Measurements from ENCODE around the gene MED29. TPM values are rescaled to one million over a fixed set of nuclear protein-coding genes. Genes with fewer than 3 reads are reported as not detected.

The MED29 gene
- polyA plus RNA-seq, 2 of the 4 experiments (the other 2 are of a cell fraction), result 47.7 to 57.5 TPM

DNA sequence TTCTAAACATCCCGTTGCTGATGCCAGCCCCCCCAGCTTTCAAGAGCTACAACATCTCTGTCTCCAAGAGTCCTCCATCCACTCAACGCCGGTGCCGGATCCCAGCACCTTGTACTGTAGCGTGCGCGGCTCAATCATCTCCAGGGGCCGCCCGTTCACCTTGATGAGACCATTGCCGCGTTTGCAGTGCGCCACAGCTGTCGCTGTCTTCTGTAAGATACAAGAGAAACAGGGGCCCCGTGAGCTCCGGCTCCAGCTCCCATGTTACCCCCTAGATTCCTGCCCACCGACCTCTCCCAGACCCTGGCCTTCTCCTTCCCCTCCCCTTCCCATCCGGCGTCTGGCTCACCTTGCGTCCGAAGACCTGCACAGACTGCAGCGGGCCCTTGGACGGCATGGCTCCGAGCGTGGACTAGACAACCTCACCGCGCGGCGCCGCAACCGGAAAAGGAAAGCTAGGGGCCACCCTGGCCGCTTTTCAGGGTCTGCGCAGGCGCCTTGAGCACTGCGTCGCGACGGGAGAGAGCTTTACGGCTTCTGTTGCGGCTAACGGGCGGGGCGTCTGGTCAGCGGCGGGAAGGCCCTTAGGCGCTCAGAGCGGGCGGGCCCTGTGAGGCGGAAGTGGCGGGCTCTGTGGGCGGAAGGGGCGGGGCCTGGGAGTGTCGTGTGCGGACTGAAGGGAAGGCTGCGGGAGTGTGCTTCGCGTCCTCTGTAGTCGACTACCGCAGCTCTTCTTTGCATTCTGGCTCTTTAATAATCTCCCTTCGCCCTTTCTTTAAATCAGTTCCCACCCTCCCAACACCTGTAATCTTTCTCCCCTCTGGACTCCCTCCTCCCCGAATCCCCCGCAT, 44.5 kb downstream of the MED29 start, which contains the start of gene RPS16 (continued):
- peak; percentile 98 for TF ChIP-seq MYC (IDR thresholded peaks at IDR 0.05; ENCODE audit: borderline replicate concordance, low read length)
- TF ChIP-seq EHMT2 (IDR thresholded peaks at IDR 0.05; ENCODE audit: low read depth), result no peak
- TF ChIP-seq EHF (CRISPR knock-in tag; IDR thresholded peaks at IDR 0.05), result peak; percentile 89
- peak; percentile 97 for TF ChIP-seq PHF8 (IDR thresholded peaks at IDR 0.05; ENCODE audit: borderline replicate concordance, low read depth)
- TF ChIP-seq, protein P1, sequence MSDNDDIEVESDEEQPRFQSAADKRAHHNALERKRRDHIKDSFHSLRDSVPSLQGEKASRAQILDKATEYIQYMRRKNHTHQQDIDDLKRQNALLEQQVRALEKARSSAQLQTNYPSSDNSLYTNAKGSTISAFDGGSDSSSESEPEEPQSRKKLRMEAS (IDR thresholded peaks at IDR 0.05), result peak; percentile 99
- TF ChIP-seq, protein P2, sequence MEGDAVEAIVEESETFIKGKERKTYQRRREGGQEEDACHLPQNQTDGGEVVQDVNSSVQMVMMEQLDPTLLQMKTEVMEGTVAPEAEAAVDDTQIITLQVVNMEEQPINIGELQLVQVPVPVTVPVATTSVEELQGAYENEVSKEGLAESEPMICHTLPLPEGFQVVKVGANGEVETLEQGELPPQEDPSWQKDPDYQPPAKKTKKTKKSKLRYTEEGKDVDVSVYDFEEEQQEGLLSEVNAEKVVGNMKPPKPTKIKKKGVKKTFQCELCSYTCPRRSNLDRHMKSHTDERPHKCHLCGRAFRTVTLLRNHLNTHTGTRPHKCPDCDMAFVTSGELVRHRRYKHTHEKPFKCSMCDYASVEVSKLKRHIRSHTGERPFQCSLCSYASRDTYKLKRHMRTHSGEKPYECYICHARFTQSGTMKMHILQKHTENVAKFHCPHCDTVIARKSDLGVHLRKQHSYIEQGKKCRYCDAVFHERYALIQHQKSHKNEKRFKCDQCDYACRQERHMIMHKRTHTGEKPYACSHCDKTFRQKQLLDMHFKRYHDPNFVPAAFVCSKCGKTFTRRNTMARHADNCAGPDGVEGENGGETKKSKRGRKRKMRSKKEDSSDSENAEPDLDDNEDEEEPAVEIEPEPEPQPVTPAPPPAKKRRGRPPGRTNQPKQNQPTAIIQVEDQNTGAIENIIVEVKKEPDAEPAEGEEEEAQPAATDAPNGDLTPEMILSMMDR (IDR thresholded peaks at IDR 0.05), result no peak
- no peak for TF ChIP-seq MAFK (IDR thresholded peaks at IDR 0.05; ENCODE audit: partially characterized antibody)
- peak; percentile 99 to 100 for TF ChIP-seq JUN (IDR thresholded peaks at IDR 0.05)
- no peak for TF ChIP-seq HEYL (CRISPR knock-in tag; IDR thresholded peaks at IDR 0.05)
- TF ChIP-seq MAZ (IDR thresholded peaks at IDR 0.05; ENCODE audit: borderline replicate concordance, low read depth, low read length), result 0 out of 2 replicates have a peak, but pooled peaks have one; percentile 60

DNA sequence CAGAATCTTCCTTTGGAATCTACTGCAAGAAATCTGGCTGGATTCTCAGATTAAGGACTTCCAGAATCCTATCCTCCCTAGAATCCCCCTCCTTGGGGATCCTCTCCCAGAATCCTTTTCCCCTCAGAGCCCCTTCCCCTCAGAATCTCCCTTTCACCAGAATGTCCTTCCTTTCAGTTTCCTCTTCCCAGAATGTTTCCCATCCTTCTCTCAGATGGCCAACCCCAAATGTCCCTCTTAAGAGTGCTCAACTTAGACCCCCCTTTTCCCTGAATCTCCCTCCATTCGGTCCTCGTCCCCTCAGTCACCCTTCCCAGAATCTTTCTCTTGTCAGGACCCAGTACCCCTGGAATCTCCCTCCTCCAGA, 45.2 kb downstream of the MED29 start:
- Histone ChIP-seq H3K4me2 (peak overlapping the region; percentile 95), H3K27ac (peak overlapping the region; percentile 90 to 93), H3K4me3 (peak overlapping the region; percentile 80), H3K4me1 (peaks cover 65% of the 10 kb centered on the region), H3K9me3 (no peaks in the 10 kb centered on the region)
- DNase-seq (ENCODE audit: low read depth in 1 of 2, low spot score in 1 of 2), result no peak
- TF ChIP-seq JUN (IDR thresholded peaks at IDR 0.05), result 0 out of 5 replicates have a peak, but pooled peaks of 1 of the 2 experiments have one; percentile 4
- no peak for TF ChIP-seq CBX2 (IDR thresholded peaks at IDR 0.05; ENCODE audit: borderline replicate concordance, low read depth)
- no peak for TF ChIP-seq BHLHE40 (IDR thresholded peaks at IDR 0.05; ENCODE audit: low read depth, low read length)
- no peak for TF ChIP-seq MYC (IDR thresholded peaks at IDR 0.05; ENCODE audit: borderline replicate concordance, low read length)
- TF ChIP-seq PHF8 (IDR thresholded peaks at IDR 0.05; ENCODE audit: borderline replicate concordance, low read depth), result 0 out of 2 replicates have a peak, but pooled peaks have one; percentile 8
- no peak for TF ChIP-seq POLR2AphosphoS2 (conservative IDR thresholded peaks at IDR 0.05; ENCODE audit: low read length)
- peak in 1 of 2 experiments; percentile 3; a peak in 1 of 6 replicates for ATAC-seq
- 2% methylated on average over 2 of the region's 2 CpGs for WGBS (ENCODE audit: missing lambda C conversion rate)
- ChIA-PET POLR2A (interaction anchor here (0.5 to 3.0 kb wide), 70 partner anchors 8 to 1132 kb away, joined by 3 to 160 read pairs (median 5); partner anchors contain the start of genes C19orf33, DYRK1B, ECH1 and EID2), CTCF (interaction anchor here (0.6 to 23.5 kb wide), 15 partner anchors 10 to 356 kb away, joined by 3 to 457 read pairs (median 7); partner anchors contain the start of genes EID2, EID2B, MED29 and PAF1)
- peak; percentile 18 for FAIRE-seq

DNA sequence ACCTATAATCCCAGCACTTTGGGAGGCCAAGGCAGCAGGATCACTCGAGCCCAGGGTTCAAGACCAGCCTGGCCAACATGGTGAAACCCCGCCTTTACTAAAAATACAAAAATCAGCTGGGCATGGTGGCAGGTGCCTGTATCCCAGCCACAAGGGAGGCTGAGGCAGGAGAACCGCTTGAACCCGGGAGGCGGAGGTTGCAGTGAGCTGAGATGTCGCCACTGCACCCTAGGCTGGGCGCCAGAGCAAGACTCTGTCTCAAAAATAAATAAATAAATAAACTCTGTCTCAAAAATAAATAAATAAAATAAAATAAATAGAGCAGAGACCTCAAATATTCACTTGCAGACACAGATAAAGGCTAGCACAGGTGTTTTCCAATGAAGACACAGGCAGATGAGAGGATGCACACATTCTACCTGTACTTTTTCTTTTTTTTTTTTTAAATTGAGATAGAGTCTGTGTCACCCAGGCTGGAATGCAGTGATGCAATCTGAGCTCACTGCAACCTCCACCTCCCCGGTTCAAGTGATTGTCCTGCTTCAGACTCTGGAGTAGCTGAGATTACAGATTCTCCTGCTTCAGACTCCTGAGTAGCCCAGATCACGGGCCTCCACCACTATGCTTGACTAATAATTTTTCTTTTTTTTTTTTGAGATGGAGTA, 47.2 kb downstream of the MED29 start:
- H3K4me1 ChIP-seq, result peaks cover 44% of the 10 kb centered on the region
- H3K4me2 ChIP-seq, result peak overlapping the region; percentile 31
- H3K27ac ChIP-seq, result peak overlapping the region; percentile 56 to 68; a peak in 5 of 6 replicates
- ChIA-PET POLR2A (interaction anchor here (0.8 to 1.2 kb wide), 3 partner anchors 10 to 47 kb away, joined by 3 to 5 read pairs (median 4); partner anchors contain the start of genes MED29 and PAF1), CTCF (interaction anchor here (0.6 to 14.2 kb wide), 17 partner anchors 10 to 462 kb away, joined by 3 to 279 read pairs (median 15); partner anchors contain the start of genes EID2, EID2B and PLEKHG2)
- H3K9me3 ChIP-seq, result no peaks in the 10 kb centered on the region
- DNase-seq (ENCODE audit: low read depth in 1 of 2, low spot score in 1 of 2), result no peak
- FAIRE-seq, result no peak
- H3K4me3 ChIP-seq, result no peak overlapping the region
- ATAC-seq, result no peak
- TF ChIP-seq JUN (IDR thresholded peaks at IDR 0.05), result no peak
- no peak for TF ChIP-seq FOSL2 (IDR thresholded peaks at IDR 0.05)
- TF ChIP-seq FOSL2 (CRISPR knock-in tag; IDR thresholded peaks at IDR 0.05), result peak; percentile 39; the same call in 1 of the 2 replicates
- no peak for TF ChIP-seq ZSCAN20 (CRISPR knock-in tag; IDR thresholded peaks at IDR 0.05)
- TF ChIP-seq CEBPB (IDR thresholded peaks at IDR 0.05), result peak; percentile 77 to 86
- TF ChIP-seq, protein P2 (IDR thresholded peaks at IDR 0.05), result no peak
- TF ChIP-seq RFX5 (IDR thresholded peaks at IDR 0.05), result no peak
- TF ChIP-seq BHLHE40 (IDR thresholded peaks at IDR 0.05; ENCODE audit: low read depth, low read length), result no peak
- peak; percentile 69; the same call in 1 of the 2 replicates for TF ChIP-seq ZC3H11A (IDR thresholded peaks at IDR 0.05)
- 68% methylated on average over 9 of the region's 9 CpGs for WGBS (ENCODE audit: missing lambda C conversion rate)
